DMS 273 treated with DMSO at 0.1 percent for 48 hours (cell line): Measurements from ENCODE around the gene SDHA.
"Not testable (repeated sequence)": the region's sequence is repeated elsewhere in the genome, so short reads cannot be mapped to it uniquely, and the experiment has no call there.

Source experiments
- DNase-seq: peaks from one replicate; lab custom pipeline; 2025; lab: John Stamatoyannopoulos, UW

SDHA gene

GRCh38 chr5:198516-199196 lies 19.5 kb upstream of the SDHA start:
- no peak for DNase-seq

- no peak for DNase-seq
Observed at GRCh38 chr5:199197-199949, 18.7 kb upstream of the SDHA start.

- no peak for DNase-seq
Observed at GRCh38 chr5:199950-200645, 18.0 kb upstream of the SDHA start.

- DNase-seq = no peak
Observed at GRCh38 chr5:200985-201384, 17.1 kb upstream of the SDHA start.

- no peak for DNase-seq
Observed at GRCh38 chr5:201672-202071, 16.4 kb upstream of the SDHA start.

GRCh38 chr5:203246-203930 lies 14.7 kb upstream of the SDHA start:
- no peak for DNase-seq

- DNase-seq = no peak
Observed at GRCh38 chr5:204001-204400, 14.1 kb upstream of the SDHA start.

- no peak for DNase-seq
Observed at GRCh38 chr5:204462-204861, 13.7 kb upstream of the SDHA start.

GRCh38 chr5:204966-205670 lies 13.0 kb upstream of the SDHA start:
- no peak for DNase-seq

- DNase-seq = no peak
Observed at GRCh38 chr5:206406-206805, 11.7 kb upstream of the SDHA start.

GRCh38 chr5:206927-207536 lies 11.1 kb upstream of the SDHA start:
- DNase-seq = no peak

GRCh38 chr5:207599-207998 lies 10.5 kb upstream of the SDHA start:
- DNase-seq = no peak

- DNase-seq = no peak
Observed at GRCh38 chr5:208449-209114, 9.5 kb upstream of the SDHA start.

- DNase-seq = no peak
Observed at GRCh38 chr5:213803-214395, 4.2 kb upstream of the SDHA start.

GRCh38 chr5:215256-215655 lies 2.9 kb upstream of the SDHA start:
- DNase-seq = not testable (repeated sequence)

- DNase-seq = not testable (repeated sequence)
Observed at GRCh38 chr5:216076-216475, 2.0 kb upstream of the SDHA start.

- no peak for DNase-seq
Observed at GRCh38 chr5:218457-219291, 554 bp downstream of the SDHA start.

- DNase-seq = no peak
Observed at GRCh38 chr5:219460-219863, 1.3 kb downstream of the SDHA start.

GRCh38 chr5:219991-220390 lies 1.9 kb downstream of the SDHA start:
- no peak for DNase-seq
